A549 (cell line): ENCODE measurements around the gene SNX20. TPM values are rescaled to one million over a fixed set of nuclear protein-coding genes. Genes with fewer than 3 reads are reported as not detected.

Source experiments
- ATAC-seq, 2 experiments: fragments of 200-7000 bp in 1 of 2; fragments of >200 bp in 1 of 2; cut with Nextera tagmentation in 1 of 2; cut with Tn5 transposase in 1 of 2; 3 replicates each; pipeline versions ENCODE4 v1.8.0 to v1.9.1; 2018 to 2020; ENCODE audit warnings: mild to moderate bottlenecking in 1 of 2, moderate library complexity in 1 of 2
- CTCF ChIA-PET: fragments of 300-600 bp; sonication (Branson Sonifier 250); formaldehyde crosslinking; extraction: SDS; loops from one replicate; lab custom pipeline; 2021; ENCODE audit warnings: antibody characterized with exemption, inconsistent platforms; lab: Yijun Ruan, JAX
- POLR2A ChIA-PET: fragments of 350-600 bp; formaldehyde crosslinking; extraction: SDS; loops from one replicate; lab custom pipeline; 2021; ENCODE audit warnings: antibody characterized with exemption, inconsistent platforms; lab: Yijun Ruan, JAX
- DNase-seq, 2 experiments: peaks; one replicate each; pipeline versions ENCODE4 v3.0.0 to v3.0.0-alpha.2; 2011 to 2016; ENCODE audit warnings: low read depth in 1 of 2, low spot score in 1 of 2
- FAIRE-seq: peaks from 2 replicates; lab custom pipeline; 2011; peaks lifted over from hg19 to GRCh38; lab: Jason Lieb, UNC
- H3K27ac ChIP-seq, 2 experiments: fragments of >200 bp; sonication (Bioruptor Twin); formaldehyde crosslinking; 3 replicates each; pipeline ENCODE4 v1.5.1; 2016 to 2017
- H3K4me1 ChIP-seq: fragments of >200 bp; sonication (Bioruptor Twin); formaldehyde crosslinking; 3 replicates; pipeline ENCODE4 v1.6.1; 2016
- H3K4me2 ChIP-seq: fragments of >200 bp; sonication (Bioruptor Twin); formaldehyde crosslinking; 3 replicates; pipeline ENCODE4 v1.6.1; 2016
- H3K4me3 ChIP-seq: fragments of >200 bp; sonication (Bioruptor Twin); formaldehyde crosslinking; 3 replicates; pipeline ENCODE4 v1.5.1; 2016
- H3K9me3 ChIP-seq: fragments of >200 bp; sonication (Bioruptor Twin); formaldehyde crosslinking; 3 replicates; pipeline ENCODE4 v1.6.1; 2016
- CBX8 ChIP-seq: fragments of 200-600 bp; sonication (generic); IDR thresholded peaks from 2 replicates; pipeline ENCODE4 v1.6.1; 2016
- CTCF ChIP-seq: fragments of >200 bp; sonication (Bioruptor Twin); formaldehyde crosslinking; IDR thresholded peaks from 3 replicates; pipeline ENCODE4 v1.5.1; 2016
- EHMT2 ChIP-seq: fragments of 200-600 bp; sonication (generic); IDR thresholded peaks from 2 replicates; pipeline ENCODE4 v1.6.1; 2016; ENCODE audit warnings: antibody characterized with exemption, low read depth, mild to moderate bottlenecking, moderate library complexity
- EP300 ChIP-seq, 2 experiments: fragments of >200 bp; sonication (Bioruptor Twin); formaldehyde crosslinking; IDR thresholded peaks; 2 replicates in 1 of 2; 3 replicates in 1 of 2; pipeline ENCODE4 v1.6.1; 2016 to 2017
- FOSB ChIP-seq: fragments of 250-450 bp; sonication (Bioruptor Pico); IDR thresholded peaks from 2 replicates; pipeline ENCODE4 v1.5.0; 2020; ENCODE audit warnings: mild to moderate bottlenecking, moderate library complexity
- GATA3 ChIP-seq: IDR thresholded peaks from 2 replicates; pipeline ENCODE4 v1.6.1; 2012; ENCODE audit warnings: borderline replicate concordance
- HDAC2 ChIP-seq: fragments of 200-600 bp; sonication (generic); IDR thresholded peaks from 2 replicates; pipeline ENCODE4 v1.6.1; 2016
- JUNB ChIP-seq: fragments of >200 bp; sonication (Bioruptor Twin); formaldehyde crosslinking; IDR thresholded peaks from 2 replicates; pipeline ENCODE4 v1.6.1; 2016
- KDM1A ChIP-seq: fragments of 200-600 bp; sonication (generic); IDR thresholded peaks from 2 replicates; pipeline ENCODE4 v1.6.1; 2016; ENCODE audit warnings: low read depth, mild to moderate bottlenecking
- KDM5A ChIP-seq: fragments of 200-600 bp; sonication (generic); IDR thresholded peaks from 2 replicates; pipeline ENCODE4 v1.6.1; 2016; ENCODE audit warnings: antibody characterized with exemption, mild to moderate bottlenecking
- MAFK ChIP-seq: fragments of 450-650 bp; IDR thresholded peaks from 2 replicates; pipeline ENCODE4 v1.6.1; 2014; ENCODE audit not compliant: partially characterized antibody
- MAX ChIP-seq: IDR thresholded peaks from 2 replicates; pipeline ENCODE4 v1.6.1; 2012
- NFE2L2 ChIP-seq: fragments of 150-350 bp; conservative IDR thresholded peaks from 2 replicates; pipeline ENCODE4 v1.6.1; 2014; ENCODE audit warnings: low read length
- POLR2A ChIP-seq: IDR thresholded peaks from 2 replicates; pipeline ENCODE4 v1.6.1; 2012; ENCODE audit warnings: mild to moderate bottlenecking, low read length
- RAD21 ChIP-seq, 2 experiments: fragments of >200 bp in 1 of 2; sonication (Bioruptor Twin) in 1 of 2; formaldehyde crosslinking in 1 of 2; IDR thresholded peaks in 1 of 2; conservative IDR thresholded peaks in 1 of 2; 2 replicates in 1 of 2; 3 replicates in 1 of 2; pipeline ENCODE4 v1.6.1; 2012 to 2018; ENCODE audit warnings: inconsistent platforms in 1 of 2
- RARB ChIP-seq: fragments of 250-450 bp; sonication (Bioruptor Pico); IDR thresholded peaks from 2 replicates; pipeline ENCODE4 v1.8.0; 2021; ENCODE audit warnings: mild to moderate bottlenecking, moderate library complexity
- REST ChIP-seq: fragments of 200-600 bp; sonication (generic); IDR thresholded peaks from 2 replicates; pipeline ENCODE4 v1.6.1; 2016; ENCODE audit warnings: antibody characterized with exemption, mild to moderate bottlenecking, moderate library complexity
- RFX5 ChIP-seq: fragments of 450-650 bp; IDR thresholded peaks from 2 replicates; pipeline ENCODE4 v1.7.1; 2014; ENCODE audit warnings: antibody characterized with exemption, mild to moderate bottlenecking, moderate library complexity
- SMC3 ChIP-seq: fragments of >200 bp; sonication (Bioruptor Twin); formaldehyde crosslinking; IDR thresholded peaks from 3 replicates; pipeline ENCODE4 v1.6.1; 2018; ENCODE audit warnings: inconsistent platforms
- USF2 ChIP-seq: fragments of 450-650 bp; IDR thresholded peaks from 2 replicates; pipeline ENCODE4 v1.6.1; 2014; ENCODE audit warnings: antibody characterized with exemption
- ZFP36 ChIP-seq: fragments of 450-650 bp; IDR thresholded peaks from 2 replicates; pipeline ENCODE4 v1.6.1; 2014; ENCODE audit warnings: borderline replicate concordance; ENCODE audit not compliant: partially characterized antibody
- ZNF302 ChIP-seq: fragments of 250-450 bp; sonication (Bioruptor Pico); IDR thresholded peaks from 2 replicates; pipeline ENCODE4 v1.9.0; 2021; ENCODE audit warnings: inconsistent platforms, mild to moderate bottlenecking, moderate library complexity
- ZSCAN20 ChIP-seq: fragments of 250-450 bp; sonication (Bioruptor Pico); IDR thresholded peaks from 2 replicates; pipeline ENCODE4 v1.8.0; 2022; ENCODE audit warnings: mild to moderate bottlenecking, moderate library complexity
- WGBS: methylation state at CpG from one replicate; pipeline ENCODE4 v1.1.6; 2017; ENCODE audit errors: missing lambda C conversion rate; 5-methylcytosine and 5-hydroxymethylcytosine counted together
- polyA plus RNA-seq, 4 experiments: library from polyadenylated mRNA; depleted of rRNA in 3 of 4; stranded (reverse); fragments of >200 nt; fragmentation: RNase III in 1 of 4; extraction: RNeasy Plus Mini Kit Qiagen cat#74134 plus additional on column Dnase treatment in 1 of 4; gene quantifications; 2 replicates in 3 of 4; 3 replicates in 1 of 4; pipeline ENCODE4 v1.2.3, GENCODE V29; 2011 to 2017

The SNX20 gene
- polyA plus RNA-seq, 2 of the 4 experiments (the other 2 are of a cell fraction): not detected

- no peak for TF ChIP-seq ZFP36
- TF ChIP-seq RAD21 (conservative IDR thresholded peaks at IDR 0.05 in 1 of 2, IDR thresholded peaks at IDR 0.05 in 1 of 2): no peak
- no peak for TF ChIP-seq MAFK
- TF ChIP-seq RFX5: no peak
- no peak for TF ChIP-seq KDM1A
- no peak for TF ChIP-seq POLR2A
- no peak for TF ChIP-seq GATA3
- TF ChIP-seq NFE2L2: no peak
- TF ChIP-seq EHMT2: no peak
- TF ChIP-seq ZSCAN20 (CRISPR knock-in tag): no peak
- TF ChIP-seq USF2: no peak
- no peak for TF ChIP-seq SMC3
Measured at GRCh38 chr16:50641818-50642187, 39.3 kb downstream of the SNX20 start.

GRCh38 chr16:50640919-50641817 is 39.9 kb downstream of the SNX20 start:
- no peak overlapping the region for H3K4me2 ChIP-seq
- no peaks in the 10 kb centered on the region for H3K9me3 ChIP-seq
- CTCF ChIA-PET: interaction anchor here (2.4 kb wide), 1 partner anchor 24 kb away, joined by 14 read pairs; no protein-coding TSS in a partner anchor
- no peak overlapping the region for H3K4me3 ChIP-seq
- POLR2A ChIA-PET: no interaction called here
- 69% methylated on average over 15 of the region's 15 CpGs for WGBS
- TF ChIP-seq REST: no peak
- TF ChIP-seq CTCF: no peak
- TF ChIP-seq EHMT2: no peak
- no peak for TF ChIP-seq RARB (CRISPR knock-in tag)
- no peak for TF ChIP-seq HDAC2
- TF ChIP-seq KDM5A: no peak
- TF ChIP-seq MAFK: no peak
- TF ChIP-seq CBX8: no peak
- no peak for TF ChIP-seq EP300 (IDR thresholded peaks at IDR 0.05)
- no peak for TF ChIP-seq ZNF302 (CRISPR knock-in tag)
- TF ChIP-seq MAX: no peak
- TF ChIP-seq JUNB: no peak
- TF ChIP-seq FOSB (CRISPR knock-in tag): no peak
- TF ChIP-seq RFX5: no peak
- FAIRE-seq (no peak), ATAC-seq (no peak), DNase-seq (no peak)
- H3K4me1 ChIP-seq: no peaks in the 10 kb centered on the region
- no peak overlapping the region for H3K27ac ChIP-seq

More at GRCh38 chr16:50641818-50642187, 39.3 kb downstream of the SNX20 start:
- Histone ChIP-seq H3K4me1 (no peaks in the 10 kb centered on the region), H3K4me3 (no peak overlapping the region), H3K4me2 (no peak overlapping the region), H3K27ac (no peak overlapping the region), H3K9me3 (no peaks in the 10 kb centered on the region)
- 47% methylated on average over 4 of the region's 4 CpGs for WGBS
- no peak for ATAC-seq
- FAIRE-seq: no peak
- POLR2A ChIA-PET: no interaction called here
- CTCF ChIA-PET: interaction anchor here (2.4 kb wide), 1 partner anchor 24 kb away, joined by 14 read pairs; no protein-coding TSS in a partner anchor
- DNase-seq: no peak
